NOMO-1 treated with dmso at 0.1 percent for 144 hours (cell line): ENCODE results near the gene AKR1C1.
"Not testable (repeated sequence)": the region's sequence is repeated elsewhere in the genome, so short reads cannot be mapped to it uniquely, and the experiment has no call there.

Experiments used
- DNase-seq: peaks from one replicate; lab custom pipeline; 2025; ENCODE audit not compliant: unreplicated experiment; lab: John Stamatoyannopoulos, UW

Gene AKR1C1

GRCh38 chr10:5014200-5014910 lies 51.1 kb downstream of the AKR1C1 start:
- DNase-seq = not testable (repeated sequence)

- no peak for DNase-seq
These were observed 51.7 kb downstream of the AKR1C1 start for GRCh38 chr10:5014936-5015335.

GRCh38 chr10:5018134-5018533 lies 54.9 kb downstream of the AKR1C1 start:
- no peak for DNase-seq

- DNase-seq = not testable (repeated sequence)
These were observed 55.6 kb downstream of the AKR1C1 start for GRCh38 chr10:5018671-5019277.

- DNase-seq = not testable (repeated sequence)
These were observed 56.8 kb downstream of the AKR1C1 start for GRCh38 chr10:5019770-5020612.

- DNase-seq = not testable (repeated sequence)
These were observed 58.5 kb downstream of the AKR1C1 start for GRCh38 chr10:5021624-5022290.

- DNase-seq = no peak
These were observed 60.1 kb downstream of the AKR1C1 start for GRCh38 chr10:5023177-5023805.

- not testable (repeated sequence) for DNase-seq
These were observed 62.3 kb downstream of the AKR1C1 start for GRCh38 chr10:5025461-5025881.

GRCh38 chr10:5030989-5031388 lies 67.8 kb downstream of the AKR1C1 start:
- DNase-seq = no peak

GRCh38 chr10:5031588-5031987 lies 68.4 kb downstream of the AKR1C1 start:
- DNase-seq = not testable (repeated sequence)

GRCh38 chr10:5032444-5032843 lies 69.2 kb downstream of the AKR1C1 start:
- DNase-seq = not testable (repeated sequence)
